Fibroblast of mammary gland (primary cell): Measurements from ENCODE around the gene COL7A1.

ENCODE experiments used
- DNase-seq: peaks from one replicate; pipeline ENCODE4 v3.0.0-alpha.2; 2010; ENCODE audit warnings: low read depth
- H3K4me3 ChIP-seq: 2 replicates; pipeline ENCODE4 v1.5.1; 2011; ENCODE audit warnings: low read depth, mild to moderate bottlenecking, low read length, moderate library complexity; ENCODE audit not compliant: control insufficient read depth
- TF ChIP-seq, protein P1 (sequence below): conservative IDR thresholded peaks from 2 replicates; pipeline ENCODE4 v1.5.1; 2011; ENCODE audit warnings: low read depth, low read length, inconsistent platforms; ENCODE audit not compliant: control insufficient read depth, insufficient read depth

COL7A1 gene

DNA sequence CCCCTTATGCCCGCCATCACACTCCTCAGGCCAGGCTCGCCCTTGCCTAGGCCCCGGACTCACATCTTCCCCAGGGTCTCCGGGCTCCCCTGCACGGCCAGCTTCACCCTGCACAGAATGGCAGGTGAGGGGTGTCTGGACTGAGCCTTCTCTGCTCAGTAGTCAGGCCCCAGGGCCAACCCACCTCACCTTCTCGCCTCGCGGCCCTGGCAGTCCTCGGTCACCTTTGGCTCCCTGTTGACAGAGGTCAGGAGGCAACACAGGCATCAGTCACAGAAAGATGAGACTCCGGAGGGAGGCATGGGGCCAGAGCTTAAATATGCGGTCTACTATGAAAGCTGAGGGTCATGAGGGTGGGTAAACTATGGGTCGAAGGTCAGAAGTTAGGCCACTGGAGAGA, 23.2 kb downstream of the COL7A1 start:
- DNase-seq = no peak
- TF ChIP-seq, protein P1, sequence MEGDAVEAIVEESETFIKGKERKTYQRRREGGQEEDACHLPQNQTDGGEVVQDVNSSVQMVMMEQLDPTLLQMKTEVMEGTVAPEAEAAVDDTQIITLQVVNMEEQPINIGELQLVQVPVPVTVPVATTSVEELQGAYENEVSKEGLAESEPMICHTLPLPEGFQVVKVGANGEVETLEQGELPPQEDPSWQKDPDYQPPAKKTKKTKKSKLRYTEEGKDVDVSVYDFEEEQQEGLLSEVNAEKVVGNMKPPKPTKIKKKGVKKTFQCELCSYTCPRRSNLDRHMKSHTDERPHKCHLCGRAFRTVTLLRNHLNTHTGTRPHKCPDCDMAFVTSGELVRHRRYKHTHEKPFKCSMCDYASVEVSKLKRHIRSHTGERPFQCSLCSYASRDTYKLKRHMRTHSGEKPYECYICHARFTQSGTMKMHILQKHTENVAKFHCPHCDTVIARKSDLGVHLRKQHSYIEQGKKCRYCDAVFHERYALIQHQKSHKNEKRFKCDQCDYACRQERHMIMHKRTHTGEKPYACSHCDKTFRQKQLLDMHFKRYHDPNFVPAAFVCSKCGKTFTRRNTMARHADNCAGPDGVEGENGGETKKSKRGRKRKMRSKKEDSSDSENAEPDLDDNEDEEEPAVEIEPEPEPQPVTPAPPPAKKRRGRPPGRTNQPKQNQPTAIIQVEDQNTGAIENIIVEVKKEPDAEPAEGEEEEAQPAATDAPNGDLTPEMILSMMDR = no peak
- no peak overlapping the region for H3K4me3 ChIP-seq

DNA sequence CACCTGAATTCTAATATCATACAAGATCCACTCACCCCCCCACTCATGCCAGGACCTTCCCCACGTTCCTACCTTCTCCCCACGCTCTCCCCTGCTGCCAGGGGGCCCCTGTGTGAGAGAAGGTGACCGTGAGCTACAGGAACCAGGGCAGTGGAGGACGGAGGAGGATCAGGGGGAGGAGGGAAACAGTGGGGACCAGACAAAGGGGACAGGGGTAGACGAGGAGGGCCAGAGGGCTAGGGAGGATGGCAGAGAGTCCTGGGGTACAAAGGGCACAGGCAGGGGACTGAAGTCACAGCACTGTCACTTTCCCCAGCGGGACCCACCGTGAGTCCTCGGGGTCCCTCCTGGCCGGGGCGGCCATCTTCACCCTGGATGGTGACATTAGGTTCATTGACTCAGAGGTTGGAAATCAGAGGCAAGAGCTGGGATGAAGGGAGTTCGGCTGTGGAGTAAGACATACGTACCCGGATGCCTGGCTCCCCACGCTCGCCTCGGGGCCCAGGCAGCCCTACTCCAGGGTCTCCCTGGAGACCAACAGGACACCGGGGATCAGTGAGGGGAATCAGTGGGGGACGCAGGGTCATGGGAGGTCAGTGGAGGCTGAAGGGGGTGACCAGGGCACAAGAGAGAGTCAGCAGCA, 25.2 kb downstream of the COL7A1 start:
- TF ChIP-seq, protein P1 = no peak
- no peak for DNase-seq
- H3K4me3 ChIP-seq = no peak overlapping the region

DNA sequence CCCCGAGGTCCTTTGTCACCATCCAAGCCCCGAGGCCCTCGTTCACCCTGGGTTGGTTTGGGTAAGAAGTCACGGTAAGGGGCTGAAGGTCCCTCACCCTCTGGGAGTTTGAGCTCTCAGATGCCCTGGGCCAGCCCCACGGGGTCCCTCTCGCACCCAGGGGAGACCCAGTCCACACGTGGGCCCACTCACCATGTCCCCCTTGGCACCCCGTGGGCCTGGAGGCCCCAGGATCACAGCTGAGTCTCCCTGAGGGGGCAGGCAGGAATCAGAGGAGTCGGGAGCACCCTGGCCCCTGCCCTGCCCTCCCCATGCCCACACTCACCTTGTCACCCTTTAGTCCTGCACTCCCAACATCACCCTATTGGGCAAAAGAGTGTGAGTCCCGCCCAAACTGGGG, 25.7 kb downstream of the COL7A1 start:
- no peak for DNase-seq
- TF ChIP-seq, protein P1 = no peak

DNA sequence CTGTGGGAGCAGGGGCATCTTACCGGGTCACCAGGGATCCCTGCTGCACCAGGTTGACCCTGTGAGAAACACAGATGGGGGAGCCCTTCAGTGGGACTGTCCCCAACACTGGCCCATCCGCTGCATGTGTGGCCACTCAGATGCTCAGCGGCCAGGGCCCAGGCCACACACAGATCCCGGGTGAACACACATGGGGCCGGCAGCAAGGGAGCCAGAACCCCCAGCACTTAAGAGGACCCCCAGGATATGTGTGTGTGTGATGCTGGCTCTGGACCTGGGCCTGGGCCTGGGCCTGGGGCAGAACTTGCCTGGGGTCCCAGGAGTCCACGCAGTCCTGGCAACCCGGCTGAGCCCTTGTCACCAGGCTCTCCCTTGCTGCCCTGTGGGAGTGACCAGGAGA, 26.7 kb downstream of the COL7A1 start:
- TF ChIP-seq, protein P1 = no peak

More for the DNA sequence above, 25.7 kb downstream of the COL7A1 start:
- H3K4me3 ChIP-seq = no peak overlapping the region

DNA sequence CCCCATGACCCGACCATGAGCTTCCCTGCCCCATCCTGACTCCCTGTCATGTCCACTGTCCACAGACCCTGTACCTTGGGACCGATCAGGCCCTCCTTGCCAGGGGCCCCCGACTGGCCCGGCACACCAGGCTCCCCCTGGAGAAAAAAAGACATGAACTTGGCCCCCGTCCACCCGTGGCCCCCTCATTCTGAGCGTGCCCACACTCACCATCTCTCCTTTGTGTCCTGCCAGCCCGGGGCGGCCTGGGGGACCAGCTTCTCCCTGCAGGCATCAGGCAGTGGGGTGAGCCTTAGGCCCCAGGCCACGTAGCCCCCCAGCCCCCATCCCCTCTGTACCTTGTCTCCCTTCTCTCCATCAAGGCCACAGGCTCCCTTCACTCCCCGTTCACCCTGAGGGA, 27.6 kb downstream of the COL7A1 start:
- TF ChIP-seq, protein P1 = no peak
- DNase-seq = no peak
- no peak overlapping the region for H3K4me3 ChIP-seq

More for the DNA sequence above, 26.7 kb downstream of the COL7A1 start:
- DNase-seq = no peak
- no peak overlapping the region for H3K4me3 ChIP-seq

DNA sequence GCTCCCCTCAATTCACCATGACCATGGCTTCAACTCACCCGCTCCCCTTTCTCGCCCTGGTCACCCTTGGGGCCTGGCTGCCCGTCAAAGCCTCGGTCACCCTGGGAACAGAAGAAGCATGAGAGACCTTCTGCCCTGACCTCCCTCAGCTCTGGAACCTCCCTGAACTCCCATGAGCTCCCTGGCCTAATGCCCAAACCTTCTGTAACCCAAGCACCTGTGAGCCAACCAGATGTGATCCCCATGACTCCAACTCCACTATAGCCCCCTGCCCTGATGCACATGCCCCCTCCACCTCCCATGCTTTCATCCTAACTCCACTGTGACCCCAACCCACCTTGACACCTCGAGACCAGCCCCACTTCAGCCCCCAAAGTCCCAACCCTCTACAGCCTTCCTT, 28.0 kb downstream of the COL7A1 start:
- TF ChIP-seq, protein P1 = no peak
- H3K4me3 ChIP-seq = no peak overlapping the region
- no peak for DNase-seq

DNA sequence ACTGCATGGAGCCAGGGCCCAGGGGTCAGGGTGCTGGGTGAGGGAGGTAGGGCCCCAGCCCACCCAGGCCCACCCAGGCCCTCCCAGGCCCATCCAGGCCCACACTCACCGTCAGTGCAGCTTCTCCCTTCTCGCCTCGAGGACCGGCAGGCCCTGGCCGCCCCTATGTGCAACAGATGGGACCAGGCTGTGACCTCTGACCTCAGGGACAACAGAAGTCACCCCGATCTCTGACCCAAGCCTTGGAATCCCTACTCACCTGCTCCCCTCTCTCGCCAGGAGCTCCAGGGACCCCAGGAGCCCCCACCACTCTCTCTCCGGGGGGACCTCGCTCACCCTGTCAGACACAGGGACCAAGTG, 28.7 kb downstream of the COL7A1 start:
- no peak for DNase-seq
- H3K4me3 ChIP-seq = no peak overlapping the region
- TF ChIP-seq, protein P1 = no peak
